Spinal cord (tissue), 10 donors: ENCODE measurements around the gene SPAG16. TPM values are rescaled to one million over a fixed set of nuclear protein-coding genes. Genes with fewer than 3 reads are reported as not detected.

Source experiments
- DNase-seq, 6 donors: peaks; one replicate each; pipeline versions ENCODE4 v3.0.0 to v3.0.0-alpha.2; 2013 to 2015; ENCODE audit warnings: low spot score in 6 of 6, low read depth in 4 of 6
- H3K27ac ChIP-seq: one replicate; pipeline ENCODE4 v1.5.1; 2013; ENCODE audit warnings: low read depth, low read length, control low read depth
- H3K27me3 ChIP-seq: one replicate; pipeline ENCODE4 v1.6.1; 2013; ENCODE audit warnings: low read length; ENCODE audit not compliant: control insufficient read depth, insufficient read depth
- H3K36me3 ChIP-seq: one replicate; pipeline ENCODE4 v1.6.1; 2013; ENCODE audit warnings: low read length; ENCODE audit not compliant: control insufficient read depth, insufficient read depth
- H3K4me1 ChIP-seq: one replicate; pipeline ENCODE4 v1.6.1; 2013; ENCODE audit warnings: low read length; ENCODE audit not compliant: control insufficient read depth, insufficient read depth
- H3K4me3 ChIP-seq: one replicate; pipeline ENCODE4 v1.5.1; 2013; ENCODE audit warnings: low read depth, low read length, control low read depth
- H3K9me3 ChIP-seq: one replicate; pipeline ENCODE4 v1.6.1; 2013; ENCODE audit warnings: low read length; ENCODE audit not compliant: control insufficient read depth, insufficient read depth
- WGBS: methylation state at CpG from one replicate; pipeline ENCODE4 v1.1.5; 2013; ENCODE audit warnings: missing lambda C conversion rate; ENCODE audit not compliant: insufficient coverage; 5-methylcytosine and 5-hydroxymethylcytosine counted together
- polyA plus RNA-seq, 2 donors: library from polyadenylated mRNA; unstranded; fragments of 120-200 nt; gene quantifications; one replicate each; pipeline ENCODE4 v1.2.1, GENCODE V29; 2013; ENCODE audit not compliant: insufficient read length in 2 of 2
- total RNA-seq, 2 donors: library from RNA; depleted of rRNA in 1 of 2; stranded (reverse); fragments of 120-200 nt in 1 of 2; fragments of >200 nt in 1 of 2; gene quantifications; one replicate each; pipeline versions ENCODE4 v1.2.3 to v1.2.4, GENCODE V29; 2013 to 2014
- donor health status: healthy.

The SPAG16 gene
- total and polyA plus RNA-seq, 4 donors = 47.4 to 86.2 (median 74.2) TPM

DNA sequence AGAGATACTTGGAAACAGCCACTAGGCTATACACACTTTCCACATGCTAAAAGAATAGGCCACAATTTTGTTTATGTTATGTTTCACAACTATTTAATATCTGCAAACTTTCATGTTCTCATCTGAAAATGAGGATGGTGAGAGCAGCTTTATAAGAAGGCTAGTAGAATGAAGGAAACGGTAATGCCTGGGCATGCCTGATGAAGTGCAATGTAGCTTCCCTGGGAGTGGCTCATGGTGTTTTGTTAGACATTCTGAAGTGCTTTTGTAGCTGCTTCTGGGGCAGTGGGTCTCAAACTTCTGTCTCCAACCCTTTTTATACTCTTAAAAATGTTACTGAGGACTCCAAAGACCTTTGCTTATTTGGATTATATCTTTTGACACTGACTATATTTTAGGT is 933.3 kb downstream of the SPAG16 start:
- H3K9me3 ChIP-seq = no peaks in the 10 kb centered on the region
- no peaks in the 10 kb centered on the region for H3K4me1 ChIP-seq
- no peaks in the 10 kb centered on the region for H3K27me3 ChIP-seq
- no peaks in the 10 kb centered on the region for H3K36me3 ChIP-seq
- no peak overlapping the region for H3K27ac ChIP-seq
- H3K4me3 ChIP-seq = no peak overlapping the region
- no peak for DNase-seq
- WGBS = 50% methylated on average over 1 of the region's 1 CpG

DNA sequence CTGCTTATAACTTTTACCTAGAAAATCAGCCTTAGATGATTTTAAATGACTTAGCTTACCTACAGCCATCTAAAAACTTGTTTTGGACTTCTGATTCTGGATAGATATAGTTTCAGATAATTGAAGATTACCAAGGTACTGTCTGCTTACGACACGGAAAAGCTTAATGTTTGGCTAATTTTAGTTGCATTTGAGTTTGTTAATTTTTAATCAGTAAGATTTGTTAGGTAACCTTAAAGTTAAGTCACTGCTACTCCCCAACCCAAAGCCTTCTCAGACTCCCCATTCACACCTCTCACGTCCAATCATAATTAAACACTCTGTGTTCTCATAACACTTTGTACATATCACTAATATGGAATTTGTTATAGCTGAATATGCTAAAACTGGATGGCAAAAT is 936.0 kb downstream of the SPAG16 start:
- no peaks in the 10 kb centered on the region for H3K27me3 ChIP-seq
- no peaks in the 10 kb centered on the region for H3K36me3 ChIP-seq
- no peaks in the 10 kb centered on the region for H3K4me1 ChIP-seq
- H3K27ac ChIP-seq = no peak overlapping the region
- no peak overlapping the region for H3K4me3 ChIP-seq
- no CpG with 5 or more reads among the region's 3 CpGs for WGBS
- no peak for DNase-seq
- no peaks in the 10 kb centered on the region for H3K9me3 ChIP-seq

DNA sequence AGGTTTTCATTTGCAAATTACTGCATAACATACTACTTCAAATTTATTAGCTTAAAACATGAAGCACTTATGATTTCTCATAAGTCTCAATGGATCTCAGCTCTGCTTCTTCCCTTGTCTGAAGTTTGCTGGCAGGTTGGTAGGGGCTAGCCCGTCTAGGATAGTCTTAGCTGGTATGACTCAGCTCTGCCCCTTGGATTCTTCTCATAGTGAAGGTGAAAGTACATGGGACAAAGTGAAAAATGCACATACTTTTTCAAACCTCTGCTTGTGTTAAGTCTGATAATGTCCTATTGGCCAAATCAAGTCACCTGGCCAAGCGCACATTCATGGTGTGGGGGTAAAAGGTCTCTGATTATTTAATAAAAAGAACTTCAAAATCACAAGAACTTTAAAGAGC is 941.8 kb downstream of the SPAG16 start:
- WGBS = no CpG with 5 or more reads among the region's 2 CpGs
- H3K4me1 ChIP-seq = no peaks in the 10 kb centered on the region

DNA sequence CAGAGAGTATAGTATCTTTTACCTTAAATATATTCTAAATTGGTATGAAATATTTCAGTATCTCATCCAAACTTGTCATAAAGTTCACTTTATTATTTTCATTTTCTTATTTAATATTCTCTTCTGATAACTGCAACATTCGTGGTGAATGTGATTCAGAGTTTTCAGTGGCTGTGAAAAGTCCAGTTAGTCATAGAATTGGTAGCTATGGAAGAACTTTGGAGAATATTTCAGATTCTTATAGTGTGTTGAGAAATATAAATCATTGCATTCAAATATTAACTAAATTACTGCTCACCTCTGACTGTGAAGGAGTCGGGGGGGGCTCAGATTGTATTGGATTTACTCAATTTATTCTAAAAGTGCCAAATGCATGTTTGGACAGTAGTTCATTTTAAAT is 948.0 kb downstream of the SPAG16 start:
- WGBS = no CpG with 5 or more reads among the region's 2 CpGs
- no peak for DNase-seq
- no peaks in the 10 kb centered on the region for H3K36me3 ChIP-seq

More for the DNA sequence above, 941.8 kb downstream of the SPAG16 start:
- Histone ChIP-seq H3K27ac (no peak overlapping the region), H3K27me3 (no peaks in the 10 kb centered on the region), H3K4me3 (no peak overlapping the region), H3K9me3 (no peaks in the 10 kb centered on the region), H3K36me3 (no peaks in the 10 kb centered on the region)
- DNase-seq = no peak

DNA sequence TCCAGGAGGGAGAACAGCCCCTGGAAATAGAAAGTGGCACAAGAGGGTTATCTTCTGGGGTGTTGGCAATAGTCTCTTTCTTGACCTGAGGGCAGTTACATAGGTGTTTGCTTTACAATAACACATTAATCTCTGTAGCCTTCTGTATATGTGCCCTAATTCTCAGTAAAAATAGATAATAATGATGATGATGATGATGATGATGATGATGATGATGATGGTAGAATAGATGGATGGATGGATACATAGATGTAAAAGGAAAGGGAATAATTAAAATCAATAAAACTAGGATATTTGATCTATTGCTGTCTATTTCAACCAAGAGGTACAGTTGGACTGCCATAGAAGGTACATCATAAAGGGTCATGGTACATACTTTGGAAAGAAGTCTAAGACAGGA is 948.9 kb downstream of the SPAG16 start:
- H3K36me3 ChIP-seq = no peaks in the 10 kb centered on the region
- no peaks in the 10 kb centered on the region for H3K27me3 ChIP-seq
- H3K4me1 ChIP-seq = no peaks in the 10 kb centered on the region
- DNase-seq = no peak
- H3K27ac ChIP-seq = no peak overlapping the region
- no peaks in the 10 kb centered on the region for H3K9me3 ChIP-seq
- no peak overlapping the region for H3K4me3 ChIP-seq

More for the DNA sequence above, 948.0 kb downstream of the SPAG16 start:
- H3K27ac ChIP-seq = no peak overlapping the region
- H3K9me3 ChIP-seq = no peaks in the 10 kb centered on the region
- no peak overlapping the region for H3K4me3 ChIP-seq
- H3K4me1 ChIP-seq = no peaks in the 10 kb centered on the region
- H3K27me3 ChIP-seq = no peaks in the 10 kb centered on the region

DNA sequence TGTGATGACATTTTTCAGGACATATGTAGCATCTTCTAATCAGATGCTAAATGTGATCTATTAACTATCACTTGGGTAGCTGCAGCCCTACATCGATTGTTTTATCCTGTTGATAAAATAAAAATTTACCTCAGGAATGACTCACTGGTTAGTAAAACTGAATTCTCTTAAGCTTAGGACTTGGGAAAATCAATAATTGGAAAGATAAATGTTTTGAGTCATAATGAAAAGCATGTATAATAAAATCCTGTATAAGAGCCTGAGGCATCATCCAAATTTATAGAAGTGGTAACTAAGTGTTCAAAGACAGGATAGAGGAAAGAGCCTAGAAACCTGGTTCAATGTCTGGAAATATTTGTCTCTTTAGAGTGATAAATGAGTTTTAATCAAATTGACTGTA is 958.5 kb downstream of the SPAG16 start:
- no peak overlapping the region for H3K27ac ChIP-seq
- H3K4me3 ChIP-seq = no peak overlapping the region
- no peaks in the 10 kb centered on the region for H3K27me3 ChIP-seq
- no peaks in the 10 kb centered on the region for H3K36me3 ChIP-seq
- WGBS = no CpG with 5 or more reads among the region's 1 CpG
- no peaks in the 10 kb centered on the region for H3K4me1 ChIP-seq
- no peaks in the 10 kb centered on the region for H3K9me3 ChIP-seq
- DNase-seq = no peak

DNA sequence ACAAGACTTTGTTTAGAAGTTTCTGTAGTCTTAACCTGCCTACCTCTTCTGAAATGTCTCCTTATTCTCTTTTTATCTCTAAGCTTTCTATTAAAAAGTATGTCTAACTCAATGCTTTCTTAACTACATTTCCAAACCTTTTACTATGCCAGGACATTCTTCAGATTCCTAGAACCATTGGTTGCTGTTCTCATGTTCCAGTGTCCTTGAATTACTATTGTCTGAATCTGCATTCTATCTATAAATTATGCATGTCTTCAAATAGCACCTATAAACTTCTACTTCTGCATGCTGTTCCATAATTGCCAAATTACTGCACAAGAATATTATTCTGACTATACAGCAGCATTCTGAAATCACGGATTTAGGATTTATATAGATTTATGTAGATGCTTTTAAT is 960.6 kb downstream of the SPAG16 start:
- no peak for DNase-seq
- no peaks in the 10 kb centered on the region for H3K9me3 ChIP-seq
- no peaks in the 10 kb centered on the region for H3K27me3 ChIP-seq
- WGBS = no CpG with 5 or more reads among the region's 1 CpG
- H3K4me1 ChIP-seq = no peaks in the 10 kb centered on the region
- no peak overlapping the region for H3K27ac ChIP-seq
- no peak overlapping the region for H3K4me3 ChIP-seq
- no peaks in the 10 kb centered on the region for H3K36me3 ChIP-seq

DNA sequence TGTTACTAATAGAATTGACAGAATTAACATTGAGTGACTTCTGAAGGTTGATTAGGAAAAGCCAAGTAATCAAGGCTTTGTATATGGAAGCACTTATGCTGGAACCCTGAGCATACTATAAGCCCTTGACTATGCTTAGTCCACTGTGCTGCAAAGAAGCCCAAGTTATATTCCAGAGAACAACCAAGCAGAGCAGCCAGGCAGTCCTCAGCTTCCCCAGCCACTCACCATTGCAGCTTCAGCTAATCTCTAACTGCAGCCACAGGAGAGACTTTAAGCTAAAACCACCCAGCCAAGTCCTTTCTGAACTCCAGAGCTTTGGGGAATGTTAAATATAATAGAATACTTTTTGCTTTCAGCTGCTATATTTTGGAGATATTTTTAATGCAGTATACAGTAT is 962.2 kb downstream of the SPAG16 start:
- no peak overlapping the region for H3K27ac ChIP-seq
- no peaks in the 10 kb centered on the region for H3K9me3 ChIP-seq
- H3K4me3 ChIP-seq = no peak overlapping the region
- H3K4me1 ChIP-seq = no peaks in the 10 kb centered on the region
- no peaks in the 10 kb centered on the region for H3K27me3 ChIP-seq
- DNase-seq = no peak
- H3K36me3 ChIP-seq = no peaks in the 10 kb centered on the region

DNA sequence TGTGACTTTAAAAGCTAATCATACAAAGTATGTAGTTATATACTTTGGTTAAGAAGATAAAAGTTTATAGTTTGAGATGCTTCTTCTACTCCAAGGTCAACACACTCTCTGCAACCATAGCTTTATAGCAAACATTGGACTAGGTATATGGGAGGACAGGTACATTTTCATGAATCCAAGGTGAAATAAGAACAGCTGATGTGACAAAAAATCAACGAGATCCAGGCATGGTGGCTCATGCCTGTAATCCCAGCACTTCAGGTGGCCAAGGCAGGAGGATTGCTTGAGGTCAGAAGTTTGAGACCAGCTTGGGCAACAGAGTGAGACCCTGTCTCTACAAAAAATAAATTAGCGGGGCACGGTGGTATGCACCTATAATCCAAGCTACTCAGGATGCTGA is 963.3 kb downstream of the SPAG16 start:
- H3K27me3 ChIP-seq = no peaks in the 10 kb centered on the region
- 96% methylated on average over 3 of the region's 3 CpGs for WGBS
- H3K27ac ChIP-seq = no peak overlapping the region

DNA sequence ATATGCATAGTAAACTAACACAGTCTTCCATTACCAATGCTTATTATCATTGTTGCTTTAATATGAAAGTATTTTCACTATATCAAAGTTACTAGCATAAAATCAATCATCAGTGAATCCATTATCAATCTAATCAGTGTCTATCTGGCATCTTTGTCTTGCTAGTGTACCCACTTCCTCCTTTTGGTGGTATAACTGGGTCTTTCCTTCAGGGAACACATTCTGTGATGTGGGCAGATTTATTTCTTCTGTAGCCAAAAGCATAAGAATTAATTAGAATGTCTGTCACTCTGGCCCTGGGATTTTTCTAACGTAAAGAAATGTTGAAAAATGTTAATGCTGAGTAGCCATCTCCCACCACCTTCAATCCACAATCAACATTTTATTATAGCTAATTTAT is 970.8 kb downstream of the SPAG16 start:
- H3K4me3 ChIP-seq = no peak overlapping the region
- H3K36me3 ChIP-seq = no peaks in the 10 kb centered on the region
- no peaks in the 10 kb centered on the region for H3K27me3 ChIP-seq
- H3K9me3 ChIP-seq = no peaks in the 10 kb centered on the region
- no peak for DNase-seq
- no peak overlapping the region for H3K27ac ChIP-seq
- WGBS = no CpG with 5 or more reads among the region's 1 CpG
- no peaks in the 10 kb centered on the region for H3K4me1 ChIP-seq

More for the DNA sequence above, 963.3 kb downstream of the SPAG16 start:
- Histone ChIP-seq H3K4me3 (no peak overlapping the region), H3K36me3 (no peaks in the 10 kb centered on the region), H3K9me3 (no peaks in the 10 kb centered on the region), H3K4me1 (no peaks in the 10 kb centered on the region)
- no peak for DNase-seq
